PFSK-1 (cell line): Measurements from ENCODE around the gene GPATCH8.

Source experiments
- FOXP2 ChIP-seq: optimal IDR thresholded peaks from 2 replicates; pipeline ENCODE3; 2011; ENCODE audit warnings: borderline replicate concordance, control low read depth, inconsistent platforms; ENCODE audit not compliant: insufficient read depth; ENCODE audit errors: extremely low read length, extremely low read depth
- POLR2AphosphoS5 ChIP-seq: IDR thresholded peaks from 2 replicates; pipeline ENCODE4 v1.6.1; 2012; ENCODE audit warnings: low read depth, mild to moderate bottlenecking, control low read depth, low read length, moderate library complexity
- REST ChIP-seq, 2 experiments: IDR thresholded peaks; 2 replicates each; pipeline versions ENCODE4 v1.6.1 to v1.8.0; 2011 to 2012; ENCODE audit warnings: low read depth in 2 of 2, low read length in 2 of 2, control low read depth in 1 of 2, inconsistent platforms in 1 of 2, mild to moderate bottlenecking in 1 of 2, moderate library complexity in 1 of 2; ENCODE audit not compliant: insufficient read depth in 1 of 2
- SIN3A ChIP-seq: IDR thresholded peaks from 2 replicates; pipeline ENCODE4 v1.6.1; 2012; ENCODE audit warnings: mild to moderate bottlenecking, low read length, moderate library complexity, borderline replicate concordance; ENCODE audit not compliant: insufficient read depth
- TAF1 ChIP-seq: IDR thresholded peaks from 2 replicates; pipeline ENCODE4 v1.6.1; 2012; ENCODE audit warnings: low read length, control low read depth, borderline replicate concordance; ENCODE audit not compliant: insufficient read depth

GPATCH8 gene

GRCh38 chr17:44385287-44386181, 117.7 kb downstream of the GPATCH8 start:
- TF ChIP-seq TAF1 (no peak), REST (IDR thresholded peaks at IDR 0.05; ENCODE audit: insufficient read depth in 1 of 2, low read depth in 2 of 2, low read length in 2 of 2) (no peak), FOXP2 (no peak), POLR2AphosphoS5 (no peak), SIN3A (no peak)

GRCh38 chr17:44384823-44385286, 118.4 kb downstream of the GPATCH8 start:
- TF ChIP-seq SIN3A (no peak), REST (IDR thresholded peaks at IDR 0.05; ENCODE audit: insufficient read depth in 1 of 2, low read depth in 2 of 2, low read length in 2 of 2) (no peak), FOXP2 (no peak), POLR2AphosphoS5 (no peak), TAF1 (no peak)

- TF ChIP-seq FOXP2: no peak
- TF ChIP-seq POLR2AphosphoS5: no peak
- no peak for TF ChIP-seq REST (IDR thresholded peaks at IDR 0.05; ENCODE audit: insufficient read depth in 1 of 2, low read depth in 2 of 2, low read length in 2 of 2)
- TF ChIP-seq SIN3A: no peak
- TF ChIP-seq TAF1: no peak
These were observed 118.9 kb downstream of the GPATCH8 start for GRCh38 chr17:44384281-44384822.

GRCh38 chr17:44383861-44384260, 119.3 kb downstream of the GPATCH8 start:
- TF ChIP-seq POLR2AphosphoS5 (no peak), FOXP2 (no peak), TAF1 (no peak), SIN3A (no peak), REST (IDR thresholded peaks at IDR 0.05; ENCODE audit: insufficient read depth in 1 of 2, low read depth in 2 of 2, low read length in 2 of 2) (no peak)
